Stimulated activated CD8-positive, alpha-beta memory T cell treated with anti-CD3 and anti-CD28 coated beads, Interleukin-15, amount 100 ng/mL, for 4 hours (primary cell): ENCODE data around the gene CPO.
"Not testable (repeated sequence)": the region's sequence is repeated elsewhere in the genome, so short reads cannot be mapped to it uniquely, and the experiment has no call there.

ENCODE experiments used
- DNase-seq, 2 donors: peaks; one replicate each; pipeline ENCODE4 v3.0.0-alpha.2; 2020; ENCODE audit warnings: low read depth in 2 of 2

Gene CPO, protein sequence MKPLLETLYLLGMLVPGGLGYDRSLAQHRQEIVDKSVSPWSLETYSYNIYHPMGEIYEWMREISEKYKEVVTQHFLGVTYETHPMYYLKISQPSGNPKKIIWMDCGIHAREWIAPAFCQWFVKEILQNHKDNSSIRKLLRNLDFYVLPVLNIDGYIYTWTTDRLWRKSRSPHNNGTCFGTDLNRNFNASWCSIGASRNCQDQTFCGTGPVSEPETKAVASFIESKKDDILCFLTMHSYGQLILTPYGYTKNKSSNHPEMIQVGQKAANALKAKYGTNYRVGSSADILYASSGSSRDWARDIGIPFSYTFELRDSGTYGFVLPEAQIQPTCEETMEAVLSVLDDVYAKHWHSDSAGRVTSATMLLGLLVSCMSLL

DNA sequence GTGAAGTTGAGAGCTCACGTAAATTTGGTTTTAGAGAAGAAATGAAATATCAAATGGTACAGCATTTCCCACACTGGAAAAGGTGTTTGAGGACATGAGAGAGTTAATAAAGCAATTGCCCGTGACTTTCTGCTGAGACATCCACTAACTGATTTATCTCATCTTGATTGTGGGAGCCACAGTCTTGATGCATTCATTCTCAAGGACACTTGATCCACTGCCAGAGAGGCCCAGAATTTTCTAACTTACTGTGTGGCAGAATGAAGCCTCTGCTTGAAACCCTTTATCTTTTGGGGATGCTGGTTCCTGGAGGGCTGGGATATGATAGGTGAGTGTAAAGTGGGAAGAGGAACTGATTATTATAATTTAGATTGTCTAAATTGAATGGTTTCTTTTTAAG is at the start of gene CPO:
CPO (plus strand) TSS at position 179 of the 400 bp plus-strand sequence; CDS start at position 261, 82 bp downstream.
- DNase-seq = no peak

DNA sequence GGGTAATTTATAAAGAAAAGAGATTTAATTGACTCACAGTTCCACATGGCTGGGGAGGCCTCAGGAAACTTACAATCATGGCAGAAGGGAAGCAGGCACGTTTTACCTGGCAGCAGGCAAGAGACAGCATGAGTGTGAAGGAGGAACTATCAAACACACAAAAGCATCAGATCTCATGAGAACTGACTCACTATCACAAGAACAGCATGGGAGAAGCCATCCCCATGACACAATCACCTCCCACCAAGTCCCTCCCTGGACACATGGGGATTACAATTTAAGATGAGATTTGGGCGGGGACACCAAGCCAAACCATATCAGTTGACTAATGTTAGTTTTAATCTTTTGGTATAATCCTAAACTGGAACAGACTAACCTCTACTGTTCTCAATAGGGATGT is 49.1 kb upstream of the CPO start:
- no peak for DNase-seq

DNA sequence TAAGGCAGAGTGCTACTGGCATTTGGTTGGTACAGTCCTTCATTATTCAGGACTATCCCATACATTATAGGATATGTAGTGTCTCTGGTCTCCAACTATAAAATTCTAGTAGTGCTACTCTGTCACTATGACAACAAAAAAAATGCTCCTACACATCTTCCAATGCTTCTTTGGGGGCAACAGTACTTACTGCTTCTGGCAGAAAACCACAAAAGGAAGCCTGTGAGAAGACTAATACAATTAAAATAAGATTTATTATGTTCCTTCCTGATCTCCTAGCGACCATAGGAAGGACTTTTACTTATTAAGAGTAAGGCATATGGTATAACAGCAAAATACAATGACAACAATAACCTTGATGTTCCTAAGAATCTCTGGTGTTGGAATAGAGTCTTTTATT is 48.4 kb upstream of the CPO start:
- DNase-seq = no peak

DNA sequence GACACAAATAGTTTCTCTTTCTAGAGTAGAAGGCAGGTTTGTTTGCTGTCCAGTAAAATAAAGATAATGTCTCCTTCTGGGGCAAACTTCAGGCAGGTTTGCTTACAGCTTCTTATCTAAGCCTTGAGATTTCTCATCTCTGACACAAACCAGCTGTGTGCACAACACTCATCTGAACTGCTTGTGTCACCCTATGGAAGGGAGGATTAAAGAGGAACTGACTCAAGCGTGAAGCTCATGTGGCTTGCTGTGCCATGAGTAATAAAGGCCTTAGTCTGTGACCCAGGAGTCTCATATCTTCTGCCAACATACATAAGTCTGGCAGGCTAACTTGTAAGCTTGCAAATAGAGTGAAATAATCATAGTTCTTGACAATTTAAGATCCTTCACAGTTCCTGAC is 24.2 kb upstream of the CPO start:
- DNase-seq = no peak

DNA sequence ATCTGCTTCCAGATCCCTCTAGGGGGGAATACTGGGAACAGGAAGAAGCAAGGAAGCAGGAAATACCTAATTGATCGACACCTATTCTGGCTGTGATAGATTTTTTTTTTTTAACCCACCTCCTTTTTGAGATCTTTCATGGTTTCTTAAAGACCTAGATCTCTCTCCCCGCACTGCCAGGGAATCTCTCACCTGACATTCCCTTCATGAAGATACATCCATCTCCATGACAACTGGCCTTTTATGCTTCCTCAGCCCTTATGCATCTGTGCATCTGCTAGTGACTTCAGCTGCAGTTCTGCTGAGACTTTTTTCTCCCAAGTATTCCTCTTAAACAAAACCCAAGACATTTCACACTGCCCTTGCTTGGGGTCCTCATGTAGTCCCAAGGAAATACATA is 21.1 kb upstream of the CPO start:
- no peak for DNase-seq

DNA sequence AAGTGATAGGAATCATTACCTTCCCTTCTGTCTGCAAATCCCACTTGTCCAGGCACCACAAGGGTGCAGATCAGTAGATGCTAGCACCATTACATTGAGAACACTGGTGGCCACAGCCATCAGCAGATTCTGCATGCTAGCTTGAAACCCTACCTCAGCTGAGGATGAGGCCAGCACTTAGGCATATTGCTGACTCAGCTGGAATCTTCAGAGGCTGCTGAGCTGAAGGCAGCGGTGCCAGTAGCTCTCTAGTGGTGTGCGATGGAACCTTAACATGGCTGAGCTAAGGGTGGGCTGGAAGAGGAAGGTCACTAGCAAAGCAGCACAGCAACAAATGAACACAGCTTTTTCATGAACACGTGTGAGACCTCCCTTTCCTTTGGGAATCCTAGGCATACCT is 19.0 kb upstream of the CPO start:
- no peak for DNase-seq

DNA sequence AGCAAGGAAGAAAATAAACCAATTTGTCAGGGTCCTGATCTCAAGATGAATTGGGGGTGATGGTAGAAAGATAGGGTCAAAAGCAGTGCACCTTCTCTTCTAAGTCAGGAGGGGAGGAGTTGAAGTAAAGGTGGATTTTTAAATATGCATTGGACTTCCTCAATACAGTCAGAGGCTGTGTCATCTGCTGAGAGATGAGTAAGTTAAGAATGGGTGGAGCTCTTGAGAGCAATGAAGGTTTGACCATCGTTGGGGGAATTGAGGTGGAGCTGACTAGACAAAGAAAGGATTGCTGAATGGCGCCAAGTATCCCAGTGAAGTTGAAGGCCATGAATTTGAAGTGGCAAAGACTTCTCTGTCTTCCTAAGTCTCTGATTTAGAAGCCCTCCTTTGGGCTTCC is 18.4 kb upstream of the CPO start:
- DNase-seq = no peak

DNA sequence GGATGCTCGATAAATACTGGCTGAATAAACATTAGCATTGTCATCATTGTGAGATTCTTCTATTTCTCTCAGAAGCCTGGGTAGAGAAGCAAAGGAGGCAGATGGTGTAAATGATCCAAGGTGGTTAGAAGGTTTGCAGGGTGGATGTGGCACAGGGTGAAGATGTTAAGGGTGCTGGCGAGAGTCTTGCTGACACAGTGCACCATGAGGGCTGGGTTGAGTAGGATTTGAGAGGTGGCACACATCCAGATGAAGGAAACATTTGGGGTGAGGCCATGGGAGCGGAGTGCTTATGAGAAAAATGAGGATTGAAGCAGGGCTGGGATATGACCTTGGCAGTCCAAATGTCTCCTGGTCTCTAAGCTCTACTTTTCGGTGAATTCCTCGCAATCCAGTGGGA is 17.8 kb upstream of the CPO start:
- no peak for DNase-seq

DNA sequence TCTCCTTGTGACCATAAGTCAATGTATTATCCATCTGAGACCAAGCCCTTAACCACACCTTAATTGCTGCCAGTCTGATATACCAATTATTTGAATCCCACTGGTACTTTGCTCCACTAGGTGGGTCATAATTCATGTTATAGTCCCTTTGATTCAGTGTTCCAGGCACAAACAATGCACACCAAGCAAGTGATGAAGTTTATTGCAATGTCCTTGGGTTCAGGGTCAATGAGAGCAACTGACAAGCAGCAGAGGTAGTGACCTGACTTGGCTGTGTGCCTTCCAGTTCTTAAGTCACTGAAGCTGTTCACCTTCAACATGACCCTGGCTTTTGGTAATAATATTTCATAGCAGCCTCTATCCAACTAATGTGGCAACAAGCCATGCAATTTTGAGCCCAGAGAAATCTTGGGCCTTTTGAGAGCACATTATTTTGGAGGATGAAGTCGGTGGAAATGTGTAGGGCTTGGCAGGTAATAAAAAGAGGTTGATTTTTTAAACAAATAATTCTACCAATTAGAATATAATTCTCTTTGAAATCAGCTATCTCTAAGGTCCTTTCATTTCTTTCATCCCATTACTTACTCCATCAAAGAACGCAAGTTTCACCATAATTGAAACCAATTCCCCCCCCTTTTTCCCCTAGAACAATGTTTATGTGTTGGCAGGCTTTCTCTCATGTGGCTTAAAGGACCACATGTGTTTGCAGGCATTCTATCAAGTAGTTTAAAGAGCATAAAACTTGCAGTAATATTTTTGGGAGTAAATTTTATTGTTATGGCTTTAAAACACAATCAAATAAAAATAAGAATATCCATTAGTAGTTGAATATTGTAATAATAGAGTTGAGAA is 3.1 kb upstream of the CPO start:
- no peak for DNase-seq

DNA sequence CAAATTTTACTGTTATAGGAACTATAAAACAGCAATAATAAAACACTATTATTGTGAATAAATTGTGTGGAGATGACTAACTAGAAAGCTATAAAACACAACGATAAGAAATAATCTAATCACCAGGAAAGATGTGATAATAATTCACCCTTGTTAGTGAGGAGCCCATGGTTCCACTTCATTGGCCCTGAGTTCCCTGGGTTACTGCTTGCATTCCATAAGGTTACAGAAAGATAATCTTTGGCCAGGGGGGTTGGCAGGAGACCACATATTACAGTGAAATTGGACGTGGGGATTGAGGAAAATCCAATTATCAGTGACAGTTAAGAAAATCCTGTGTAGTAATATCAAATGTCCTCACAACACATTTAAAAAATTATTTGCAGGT is 2.5 kb upstream of the CPO start:
- no peak for DNase-seq

DNA sequence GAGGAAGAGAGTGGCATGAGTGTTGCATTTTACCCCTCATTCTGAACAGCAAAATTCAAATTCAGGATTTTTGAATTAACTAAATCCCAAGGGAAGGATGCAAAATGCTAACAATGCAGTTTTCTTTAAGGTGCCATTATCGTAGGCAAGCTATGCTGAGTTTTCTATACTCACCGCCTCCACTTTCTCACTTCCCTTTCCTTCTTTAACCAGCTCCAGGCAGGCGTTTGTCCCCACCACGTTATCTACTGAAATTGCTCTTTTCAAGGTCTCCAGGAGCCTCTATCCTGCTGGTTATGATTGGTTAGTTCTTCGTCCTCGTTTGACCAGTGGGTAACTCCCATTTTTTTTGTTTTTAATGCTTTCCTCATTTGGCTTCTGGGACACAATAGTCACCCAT is 1.8 kb upstream of the CPO start:
- no peak for DNase-seq

DNA sequence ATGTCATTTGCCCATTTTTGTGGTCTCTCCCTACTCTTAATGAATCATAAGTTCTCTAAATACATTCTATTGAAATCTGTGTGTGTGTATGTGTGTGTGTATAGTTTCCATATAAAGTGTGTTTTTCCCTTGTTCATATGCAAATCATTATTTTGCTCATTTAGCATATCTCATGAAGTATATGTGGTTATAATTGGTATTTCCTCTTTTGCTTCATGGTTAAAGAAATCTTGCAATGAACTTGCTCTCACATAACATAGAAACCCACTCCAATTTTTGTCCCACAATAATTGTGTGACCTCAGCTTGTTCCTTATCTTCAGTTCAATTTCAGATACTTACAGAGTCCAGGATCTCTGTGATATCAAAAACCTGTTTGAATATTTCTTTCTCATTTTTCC is 1.2 kb downstream of the CPO start:
- DNase-seq = no peak

DNA sequence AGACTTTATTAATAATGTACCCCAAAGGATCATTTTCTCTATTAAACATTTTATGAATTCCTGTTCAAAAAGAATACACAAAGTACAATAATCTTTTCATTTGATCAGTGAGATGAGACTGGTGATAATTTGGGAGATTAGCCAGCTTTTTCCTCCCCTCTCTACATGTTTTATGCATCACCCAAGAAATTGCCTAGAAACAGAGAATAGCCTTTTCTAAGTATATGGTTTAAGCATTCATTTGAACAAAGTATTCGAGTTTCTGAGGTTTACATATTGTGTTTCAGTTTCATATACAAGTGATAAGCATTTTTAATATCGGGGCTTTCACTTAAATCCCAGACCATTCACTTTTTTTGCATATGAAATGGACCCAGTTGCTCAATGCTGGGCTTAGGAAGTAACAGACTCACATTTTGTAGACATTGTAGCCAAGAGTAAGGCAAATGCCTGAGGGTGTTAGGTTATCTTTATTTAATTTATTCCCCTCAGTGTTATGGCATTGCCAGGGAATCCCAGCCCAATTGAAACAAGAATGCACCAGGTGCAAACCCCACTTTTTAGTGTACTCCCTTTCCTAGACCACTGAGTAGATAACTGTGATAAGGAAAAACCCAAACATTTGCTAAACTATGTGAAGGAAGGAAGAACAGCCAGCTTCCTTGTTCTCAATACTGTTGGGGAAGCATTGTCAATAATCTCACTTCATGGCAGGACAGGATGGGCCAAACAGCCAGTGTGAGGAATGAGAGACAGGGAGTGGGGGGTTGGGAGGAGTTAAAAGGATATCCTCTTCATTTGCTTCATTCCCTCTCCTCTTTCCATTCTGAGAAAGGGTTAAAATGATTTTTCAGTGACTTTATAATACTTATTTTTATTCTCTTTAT is 3.5 kb downstream of the CPO start:
- no peak for DNase-seq

DNA sequence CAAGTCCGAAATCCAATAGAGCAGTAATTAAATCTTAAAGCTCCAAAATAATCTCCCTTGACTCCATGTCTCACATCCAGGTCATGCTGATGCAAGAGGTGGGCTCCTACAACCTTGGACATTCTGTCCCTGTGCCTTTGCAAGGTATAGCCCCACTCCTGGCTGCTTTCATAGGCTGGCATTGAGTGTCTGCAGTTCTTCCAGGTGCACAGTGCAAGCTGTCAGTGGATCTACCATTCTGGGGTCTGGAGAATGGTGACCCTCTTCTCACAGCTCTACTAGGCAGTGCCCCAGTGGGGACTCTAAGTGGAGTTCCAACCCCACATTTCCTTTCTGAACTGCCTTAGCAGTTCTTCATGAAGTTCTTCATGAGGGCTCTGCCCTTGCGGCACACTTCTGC is 14.1 kb downstream of the CPO start:
- DNase-seq = not testable (repeated sequence)

DNA sequence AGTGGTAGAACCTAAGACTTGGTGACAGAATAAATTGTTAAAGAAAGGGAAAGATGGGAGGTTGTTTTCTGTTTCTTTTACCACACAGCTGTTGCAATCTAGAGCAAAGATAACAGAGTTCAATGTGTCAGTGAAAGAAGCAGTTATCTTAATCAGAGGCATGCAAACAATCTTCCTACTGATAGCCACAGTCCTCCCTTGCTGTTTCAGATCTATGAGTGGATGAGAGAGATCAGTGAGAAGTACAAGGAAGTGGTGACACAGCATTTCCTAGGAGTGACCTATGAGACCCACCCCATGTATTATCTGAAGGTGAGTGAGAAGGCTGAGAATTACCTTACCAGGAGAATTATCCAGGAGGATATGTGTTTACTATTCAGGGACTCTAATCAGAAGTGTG is 15.9 kb downstream of the CPO start:
- no peak for DNase-seq

DNA sequence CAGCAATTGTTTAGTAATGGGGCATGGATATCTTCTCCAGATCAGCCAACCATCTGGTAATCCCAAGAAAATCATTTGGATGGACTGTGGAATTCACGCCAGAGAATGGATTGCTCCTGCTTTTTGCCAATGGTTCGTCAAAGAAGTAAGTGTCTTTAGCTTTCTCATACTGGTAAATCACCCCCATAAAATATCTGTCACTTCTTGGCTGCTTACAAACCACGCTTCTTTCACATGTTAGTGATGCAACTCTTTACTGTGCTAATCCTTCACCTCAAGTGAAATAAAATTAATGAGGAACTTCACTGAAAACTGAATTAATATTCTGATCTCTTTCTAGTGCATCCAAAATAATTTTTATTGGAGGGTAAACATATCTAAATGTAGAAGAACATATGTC is 18.9 kb downstream of the CPO start:
- DNase-seq = no peak

DNA sequence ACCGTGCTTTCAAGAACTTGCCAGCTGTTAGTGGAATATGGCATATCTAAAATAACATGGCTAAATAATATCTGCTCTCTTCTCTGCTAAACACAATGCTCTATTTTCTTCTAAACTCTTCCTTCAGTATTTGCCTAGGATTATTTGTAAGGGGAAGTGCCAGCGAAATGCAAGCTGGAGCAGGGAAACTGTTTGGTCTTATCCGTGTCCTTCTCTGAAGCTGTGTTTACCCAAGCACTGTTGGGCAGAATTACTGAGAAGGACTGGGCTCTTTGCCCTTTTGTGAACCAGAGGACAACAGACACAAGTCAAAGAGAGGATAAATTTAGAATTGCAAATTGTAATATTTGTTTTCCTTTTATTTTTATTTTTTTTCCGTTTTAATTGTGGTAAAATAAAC is 23.6 kb downstream of the CPO start:
- no peak for DNase-seq

DNA sequence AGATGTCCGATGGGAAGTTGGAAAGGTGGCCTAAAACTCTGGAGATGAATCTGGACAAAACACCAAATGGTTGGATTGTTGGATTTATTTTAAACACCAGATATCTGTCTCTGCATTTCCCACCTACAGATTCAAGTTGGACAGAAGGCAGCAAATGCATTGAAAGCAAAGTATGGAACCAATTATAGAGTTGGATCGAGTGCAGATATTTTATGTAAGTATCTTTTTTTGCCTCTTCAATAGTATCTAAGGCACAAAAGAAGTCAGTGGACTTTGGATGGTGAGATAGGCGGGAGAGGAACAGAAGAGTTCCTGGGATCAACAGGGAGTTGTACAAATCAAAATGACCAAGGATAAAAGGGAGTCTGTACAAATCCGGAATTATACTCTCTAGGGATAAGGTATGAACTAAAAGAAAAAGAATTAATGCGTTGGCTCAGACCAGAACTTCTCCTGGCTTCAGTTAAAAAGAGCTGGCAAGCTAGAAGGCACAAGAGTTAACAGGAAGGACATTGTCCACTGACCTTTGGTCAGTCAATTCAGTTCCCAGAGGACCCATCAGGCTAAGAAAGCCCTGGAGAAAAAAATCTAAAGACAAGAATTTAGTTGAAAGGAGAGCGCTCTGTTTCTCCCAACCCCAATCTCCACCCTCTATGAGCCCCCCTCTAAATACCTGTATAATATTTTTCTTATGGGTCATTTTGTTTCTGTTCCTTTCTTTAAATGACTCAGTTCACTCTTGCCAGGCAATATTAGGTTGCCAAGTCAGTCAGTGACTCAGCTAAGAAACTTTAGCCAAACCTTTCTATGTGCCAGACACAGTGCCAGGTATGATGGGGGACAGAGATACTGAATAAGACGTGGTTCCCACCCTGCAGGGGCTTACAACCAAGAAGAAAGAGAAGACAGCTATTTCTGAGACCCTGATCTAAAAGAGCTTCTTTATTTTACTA is 29.1 kb downstream of the CPO start:
- DNase-seq = no peak

DNA sequence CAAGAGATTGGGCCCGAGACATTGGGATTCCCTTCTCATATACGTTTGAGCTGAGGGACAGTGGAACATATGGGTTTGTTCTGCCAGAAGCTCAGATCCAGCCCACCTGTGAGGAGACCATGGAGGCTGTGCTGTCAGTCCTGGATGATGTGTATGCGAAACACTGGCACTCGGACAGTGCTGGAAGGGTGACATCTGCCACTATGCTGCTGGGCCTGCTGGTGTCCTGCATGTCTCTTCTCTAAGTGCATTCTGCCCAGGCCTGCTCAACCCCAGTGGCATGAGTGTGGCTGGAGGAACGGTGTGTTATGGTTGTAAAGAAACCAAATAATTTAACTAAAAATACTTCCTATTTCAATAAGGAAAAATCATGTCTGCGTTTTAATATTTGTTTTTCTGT is 29.9 kb downstream of the CPO start:
- DNase-seq = no peak

DNA sequence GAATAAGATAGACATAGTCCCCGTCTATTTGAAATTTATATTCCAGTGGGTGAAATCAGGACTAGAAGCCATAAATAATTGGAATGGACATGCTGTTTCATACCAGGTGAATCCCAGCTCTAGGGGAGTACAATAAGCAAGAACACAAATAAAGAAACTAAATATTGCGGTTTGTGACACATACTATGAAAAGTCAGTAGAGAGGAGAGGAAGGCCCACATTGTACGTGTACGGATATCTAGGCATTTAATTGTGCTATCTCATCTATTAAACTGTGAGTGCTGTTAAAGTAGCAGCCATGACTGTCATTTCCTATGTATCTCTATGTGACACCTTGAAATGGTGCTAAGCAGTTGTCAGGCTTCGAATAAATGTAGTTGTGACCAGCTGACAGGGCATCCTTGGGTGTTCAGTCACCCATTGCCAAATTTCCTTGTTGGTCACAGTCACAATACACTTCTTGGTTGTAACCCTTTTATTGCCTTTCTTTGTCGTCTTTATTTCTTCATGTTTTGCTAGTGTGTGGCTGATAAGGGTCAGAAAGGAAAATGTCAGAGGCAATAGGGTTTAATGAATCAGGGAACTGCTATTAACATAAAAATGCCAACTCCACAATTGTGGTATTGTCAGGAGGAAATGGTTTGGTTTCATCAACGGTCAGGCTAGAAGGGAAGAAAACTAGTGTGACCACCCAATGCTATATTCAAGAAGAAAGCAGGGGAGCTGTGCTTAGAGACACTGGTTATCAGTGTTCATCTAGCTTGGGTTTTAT is 31.5 kb downstream of the CPO start:
- DNase-seq = no peak
